ENCODE results near the gene NPLOC4. TPM values are rescaled to one million over a fixed set of nuclear protein-coding genes. Genes with fewer than 3 reads are reported as not detected.
"Not testable (repeated sequence)": the region's sequence is repeated elsewhere in the genome, so short reads cannot be mapped to it uniquely, and the experiment has no call there.

Gene NPLOC4
- total RNA-seq = 100 to 1,000 TPM in 1 of 2 donors, 10 to 100 TPM in 1; 67.3 to 173 TPM

GRCh38 chr17:81636505-81637288, at the start of gene NPLOC4, which contains the start of gene TSPAN10:
Gene NPLOC4, minus strand, starts transcription at chr17:81637112. Its CDS starts 182 bp downstream, at chr17:81636930.
Gene TSPAN10, plus strand, starts transcription at chr17:81637196. Its CDS starts 5,217 bp downstream, at chr17:81642413.
- H3K27ac Mint-ChIP-seq = peak within 1 kb of the TSS; percentile 92 to 96
- ATAC-seq (peak; percentile 93 to 94), DNase-seq (ENCODE audit: low spot score in 2 of 2) (peak; percentile 89 to 91)
- H3K9me3 Mint-ChIP-seq = no peaks in the 10 kb centered on the region
- H3K36me3 Mint-ChIP-seq = peaks cover 6 to 7% of the 10 kb centered on the region in 2 donors

- Mint-ChIP-seq H3K9me3 (no peaks in the 10 kb centered on the region), H3K27ac (no peak overlapping the region), H3K36me3 (peaks cover 17 to 27% of the 10 kb centered on the region in 2 donors)
- DNase-seq (ENCODE audit: low spot score in 2 of 2) (no peak), ATAC-seq (no peak)
Observed at GRCh38 chr17:81686614-81687013, 49.7 kb upstream of the NPLOC4 start.

- Mint-ChIP-seq H3K9me3 (no peaks in the 10 kb centered on the region), H3K36me3 (peaks cover 17 to 26% of the 10 kb centered on the region in 2 donors), H3K27ac (peak overlapping the region; percentile 81 to 93)
- peak; percentile 13 to 17 for ATAC-seq
- DNase-seq (ENCODE audit: low spot score in 2 of 2) = peak in 1 of 2 donors; percentile 41
Observed at GRCh38 chr17:81685108-81685507, 48.2 kb upstream of the NPLOC4 start.

- peak in 1 of 2 donors; percentile 57 for ATAC-seq
- Mint-ChIP-seq H3K27ac (peak overlapping the region; percentile 81 to 93), H3K9me3 (no peaks in the 10 kb centered on the region), H3K36me3 (peaks cover 16 to 23% of the 10 kb centered on the region in 2 donors)
- DNase-seq (ENCODE audit: low spot score in 2 of 2) = peak in 1 of 2 donors; percentile 26
Observed at GRCh38 chr17:81684442-81684911, 47.6 kb upstream of the NPLOC4 start.

- Mint-ChIP-seq H3K36me3 (peaks cover 9 to 23% of the 10 kb centered on the region in 2 donors), H3K9me3 (no peaks in the 10 kb centered on the region), H3K27ac (peak within 1 kb of the TSS; percentile 93 to 97)
- DNase-seq (ENCODE audit: low spot score in 2 of 2) (peak; percentile 97 to 99), ATAC-seq (peak; percentile 97)
Observed at GRCh38 chr17:81683584-81684441, 46.9 kb upstream of the NPLOC4 start, which contains the start of the genes ARL16 and HGS. Gene ARL16, minus strand, starts transcription at chr17:81683797. Its CDS starts 44 bp downstream, at chr17:81683753. Gene HGS, plus strand, starts transcription at chr17:81684011. Its CDS starts 56 bp downstream, at chr17:81684067.

- ATAC-seq = peak; percentile 1 to 2
- no peaks in the 10 kb centered on the region for H3K9me3 Mint-ChIP-seq
- H3K27ac Mint-ChIP-seq = peak overlapping the region; percentile 91 to 93
- DNase-seq (ENCODE audit: low spot score in 2 of 2) = no peak
- H3K36me3 Mint-ChIP-seq = peaks cover 7 to 23% of the 10 kb centered on the region in 2 donors
Observed at GRCh38 chr17:81683208-81683583, 46.3 kb upstream of the NPLOC4 start.

- Mint-ChIP-seq H3K9me3 (no peaks in the 10 kb centered on the region), H3K27ac (peak overlapping the region; percentile 91 to 93), H3K36me3 (peaks cover 7 to 23% of the 10 kb centered on the region in 2 donors)
- ATAC-seq (no peak), DNase-seq (ENCODE audit: low spot score in 2 of 2) (no peak)
Observed at GRCh38 chr17:81682565-81683207, 45.8 kb upstream of the NPLOC4 start.

- peak overlapping the region in 1 of 2 donors; percentile 55 for H3K27ac Mint-ChIP-seq
- DNase-seq (ENCODE audit: low spot score in 2 of 2) (no peak), ATAC-seq (no peak)
- H3K36me3 Mint-ChIP-seq = peaks cover 7 to 16% of the 10 kb centered on the region in 2 donors
- H3K9me3 Mint-ChIP-seq = no peaks in the 10 kb centered on the region
Observed at GRCh38 chr17:81681672-81682071, 44.8 kb upstream of the NPLOC4 start.

GRCh38 chr17:81680150-81680549, 43.2 kb upstream of the NPLOC4 start:
- Mint-ChIP-seq H3K27ac (no peak overlapping the region), H3K9me3 (no peaks in the 10 kb centered on the region), H3K36me3 (peaks cover 7 to 12% of the 10 kb centered on the region in 2 donors)
- ATAC-seq (no peak), DNase-seq (ENCODE audit: low spot score in 2 of 2) (no peak)

- H3K9me3 Mint-ChIP-seq = no peaks in the 10 kb centered on the region
- peaks cover 0 to 11% of the 10 kb centered on the region in 2 donors for H3K36me3 Mint-ChIP-seq
- no peak overlapping the region for H3K27ac Mint-ChIP-seq
- no peak for DNase-seq (ENCODE audit: low spot score in 2 of 2)
- no peak for ATAC-seq
Observed at GRCh38 chr17:81676906-81677305, 40.0 kb upstream of the NPLOC4 start.

- not testable (repeated sequence) for H3K9me3 Mint-ChIP-seq, ATAC-seq, H3K27ac Mint-ChIP-seq
- peak in 1 of 2 donors; percentile 29 for DNase-seq (ENCODE audit: low spot score in 2 of 2)
- peaks cover 0 to 14% of the 10 kb centered on the region in 2 donors for H3K36me3 Mint-ChIP-seq
Observed at GRCh38 chr17:81675515-81676221, 38.8 kb upstream of the NPLOC4 start.

GRCh38 chr17:81673561-81674258, 36.8 kb upstream of the NPLOC4 start:
- DNase-seq (ENCODE audit: low spot score in 2 of 2) (no peak), ATAC-seq (peak in 1 of 2 donors; percentile 21)
- Mint-ChIP-seq H3K36me3 (peaks cover 5 to 22% of the 10 kb centered on the region in 2 donors), H3K27ac (no peak overlapping the region), H3K9me3 (no peaks in the 10 kb centered on the region)

- no peaks in the 10 kb centered on the region for H3K9me3 Mint-ChIP-seq
- no peak for ATAC-seq
- no peak overlapping the region for H3K27ac Mint-ChIP-seq
- DNase-seq (ENCODE audit: low spot score in 2 of 2) = no peak
- peaks cover 12 to 27% of the 10 kb centered on the region in 2 donors for H3K36me3 Mint-ChIP-seq
Observed at GRCh38 chr17:81672954-81673353, 36.0 kb upstream of the NPLOC4 start.

GRCh38 chr17:81672504-81672903, 35.6 kb upstream of the NPLOC4 start:
- Mint-ChIP-seq H3K27ac (peak overlapping the region in 1 of 2 donors; percentile 81), H3K9me3 (no peaks in the 10 kb centered on the region), H3K36me3 (peaks cover 17 to 31% of the 10 kb centered on the region in 2 donors)
- DNase-seq (ENCODE audit: low spot score in 2 of 2) (no peak), ATAC-seq (no peak)

- Mint-ChIP-seq H3K27ac (peak overlapping the region in 1 of 2 donors; percentile 93), H3K36me3 (peaks cover 45 to 53% of the 10 kb centered on the region in 2 donors), H3K9me3 (no peaks in the 10 kb centered on the region)
- DNase-seq (ENCODE audit: low spot score in 2 of 2) = no peak
- ATAC-seq = no peak
Observed at GRCh38 chr17:81667754-81668153, 30.8 kb upstream of the NPLOC4 start.
